MCF 10A (cell line): Measurements from ENCODE around the gene SEPTIN14. TPM values are rescaled to one million over a fixed set of nuclear protein-coding genes. Genes with fewer than 3 reads are reported as not detected.
"Not testable (repeated sequence)": the region's sequence is repeated elsewhere in the genome, so short reads cannot be mapped to it uniquely, and the experiment has no call there.

Experiments used
- BruUV-seq: library from RNA; stranded (reverse); fragments of 400-500 nt; replicated peaks from 2 replicates; lab custom pipeline; 2021; lab: Mats Ljungman, UMichigan
- CTCF ChIA-PET: fragments of 300-600 bp; sonication (Branson Sonifier 250); formaldehyde crosslinking; extraction: SDS; loops from one replicate; lab custom pipeline; 2021; ENCODE audit warnings: antibody characterized with exemption, inconsistent platforms; lab: Yijun Ruan, JAX
- POLR2A ChIA-PET: fragments of 300-600, 350-650 bp; sonication (Branson Sonifier 250); formaldehyde crosslinking; extraction: SDS; loops from one replicate; lab custom pipeline; 2020; ENCODE audit warnings: antibody characterized with exemption, inconsistent platforms; lab: Yijun Ruan, JAX
- DNase-seq: peaks from one replicate; pipeline ENCODE4 v3.0.0-alpha.2; 2018; ENCODE audit not compliant: unreplicated experiment
- H3K27ac Mint-ChIP-seq: one replicate; pipeline ENCODE4 v1.8.0; 2022; ENCODE audit warnings: mild to moderate bottlenecking, low read depth, mixed read lengths; ENCODE audit not compliant: unreplicated experiment
- H3K27me3 Mint-ChIP-seq: one replicate; pipeline ENCODE4 v1.8.0; 2022; ENCODE audit warnings: mixed read lengths; ENCODE audit not compliant: insufficient read depth, unreplicated experiment
- H3K36me3 Mint-ChIP-seq: one replicate; pipeline ENCODE4 v1.8.0; 2022; ENCODE audit warnings: mild to moderate bottlenecking, moderate library complexity, mixed read lengths; ENCODE audit not compliant: insufficient read depth, unreplicated experiment
- H3K4me1 Mint-ChIP-seq: one replicate; pipeline ENCODE4 v1.8.0; 2022; ENCODE audit warnings: mixed read lengths; ENCODE audit not compliant: insufficient read depth, unreplicated experiment
- H3K4me3 Mint-ChIP-seq: one replicate; pipeline ENCODE4 v1.8.0; 2022; ENCODE audit warnings: mild to moderate bottlenecking, moderate library complexity, mixed read lengths; ENCODE audit not compliant: unreplicated experiment
- H3K9me3 Mint-ChIP-seq: one replicate; pipeline ENCODE4 v1.8.0; 2022; ENCODE audit warnings: mixed read lengths; ENCODE audit not compliant: unreplicated experiment
- CTCF ChIP-seq: fragments of 200-600 bp; IDR thresholded peaks from one replicate; pipeline ENCODE4 v1.8.0; 2022; ENCODE audit warnings: antibody characterized with exemption, mild to moderate bottlenecking; ENCODE audit not compliant: unreplicated experiment
- intact Hi-C: fragments of 100-400 bp; cut with micrococcal nuclease; formaldehyde crosslinking; loops from 2 replicates; pipeline ENCODE4 v1.14.1; 2022
- total RNA-seq: library from RNA; stranded (reverse); gene quantifications from 2 replicates; pipeline ENCODE4 v1.2.3, GENCODE V29; 2022

The SEPTIN14 gene
- total RNA-seq, 1 experiment from 2014 or later, result not detected

- peak overlapping the region; percentile 73 for H3K27ac Mint-ChIP-seq
- ChIA-PET POLR2A (interaction anchor here (0.7 to 1.1 kb wide), 3 partner anchors 8 to 277 kb away, joined by 3 to 4 read pairs (median 4); partner anchors contain the start of gene PSPH), CTCF (interaction anchor here (0.6 kb wide), 1 partner anchor 226 kb away, joined by 3 read pairs; no protein-coding TSS in a partner anchor)
- H3K27me3 Mint-ChIP-seq, result no peaks in the 10 kb centered on the region
- no peak for TF ChIP-seq CTCF
- H3K4me3 Mint-ChIP-seq, result peak overlapping the region; percentile 25
- intact Hi-C loops, result loop anchor here (10.0 kb wide), 1 partner anchor 110 kb away; the partner anchor contains the start of gene ZNF713
- no peaks in the 10 kb centered on the region for H3K36me3 Mint-ChIP-seq
- BruUV-seq, result no TSS peak
- H3K9me3 Mint-ChIP-seq, result peaks cover 2% of the 10 kb centered on the region
- no peaks in the 10 kb centered on the region for H3K4me1 Mint-ChIP-seq
- peak; percentile 70 for DNase-seq
Measured at GRCh38 chr7:55774327-55775050, 88.1 kb downstream of the SEPTIN14 start.

- H3K4me3 Mint-ChIP-seq, result no peak overlapping the region
- no peaks in the 10 kb centered on the region for H3K4me1 Mint-ChIP-seq
- intact Hi-C loops, result loop anchor here (10.0 kb wide), 1 partner anchor 114 kb away; the partner anchor contains the start of gene ZNF713
- H3K27me3 Mint-ChIP-seq, result no peaks in the 10 kb centered on the region
- no peak for TF ChIP-seq CTCF
- ChIA-PET POLR2A (no interaction called here), CTCF (interaction anchor here (0.6 kb wide), 1 partner anchor 193 kb away, joined by 3 read pairs; no protein-coding TSS in a partner anchor)
- H3K9me3 Mint-ChIP-seq, result no peaks in the 10 kb centered on the region
- peaks cover under 1% of the 10 kb centered on the region for H3K36me3 Mint-ChIP-seq
- no peak overlapping the region for H3K27ac Mint-ChIP-seq
- peak; percentile 16 for DNase-seq
- BruUV-seq, result no TSS peak
Measured at GRCh38 chr7:55770778-55771177, 91.8 kb downstream of the SEPTIN14 start.

DNA sequence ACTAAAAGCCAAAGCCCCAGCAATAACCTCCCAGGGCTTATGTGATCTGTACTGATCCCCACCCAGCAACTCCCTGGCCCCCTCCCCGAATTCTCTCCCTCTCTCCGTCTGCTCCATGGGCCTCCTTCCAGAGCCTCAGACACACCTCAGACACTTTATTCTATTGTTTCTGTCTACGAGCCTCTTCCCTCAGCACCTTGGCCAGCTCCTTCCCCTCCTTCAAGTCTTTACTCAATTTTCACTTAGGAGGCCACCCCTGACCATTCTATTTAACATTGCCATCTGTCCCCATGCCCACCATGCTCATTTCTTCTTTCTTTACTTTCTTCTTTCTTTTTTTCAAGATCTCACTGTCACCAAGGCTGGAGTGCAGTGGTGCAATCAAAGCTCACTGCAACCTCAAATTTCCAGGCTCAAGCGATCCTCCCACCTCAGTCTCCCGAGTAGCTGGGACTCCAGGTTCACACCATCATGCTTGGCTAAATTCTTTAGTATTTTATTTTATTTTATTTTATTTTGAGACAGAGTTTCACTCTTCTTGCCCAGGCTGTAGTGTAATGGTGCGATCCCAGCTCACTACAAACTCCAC is 109.2 kb downstream of the SEPTIN14 start:
- H3K27me3 Mint-ChIP-seq, result peaks cover 15% of the 10 kb centered on the region
- H3K4me3 Mint-ChIP-seq, H3K36me3 Mint-ChIP-seq, H3K9me3 Mint-ChIP-seq, H3K27ac Mint-ChIP-seq, CTCF ChIA-PET, POLR2A ChIA-PET, DNase-seq, H3K4me1 Mint-ChIP-seq, BruUV-seq, intact Hi-C loops: not testable (repeated sequence)

DNA sequence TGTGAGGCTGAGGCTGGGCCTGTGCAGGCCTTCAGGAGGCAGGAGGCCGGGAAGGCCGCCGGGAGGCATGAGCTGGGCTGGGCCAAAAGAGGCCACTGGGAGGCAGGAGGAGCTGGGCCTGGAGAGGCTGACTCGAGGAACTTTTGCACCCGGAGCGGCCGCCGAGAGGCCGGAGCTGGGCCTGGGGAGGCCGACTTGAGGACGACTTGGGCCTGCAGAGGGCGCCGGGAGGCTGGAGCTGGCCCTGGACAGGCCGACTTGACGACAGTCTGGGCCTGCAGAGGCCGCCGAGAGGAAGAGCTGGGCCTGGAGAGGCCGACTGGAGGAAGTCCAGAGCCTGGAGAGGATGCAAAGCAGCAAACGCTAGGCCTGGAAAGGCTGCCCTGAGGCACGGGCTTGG is 117.8 kb downstream of the SEPTIN14 start:
- not testable (repeated sequence) for DNase-seq

More for the DNA sequence above, 117.8 kb downstream of the SEPTIN14 start:
- H3K27ac Mint-ChIP-seq, H3K9me3 Mint-ChIP-seq, intact Hi-C loops, POLR2A ChIA-PET, H3K4me1 Mint-ChIP-seq, H3K4me3 Mint-ChIP-seq, H3K27me3 Mint-ChIP-seq, H3K36me3 Mint-ChIP-seq, BruUV-seq: not testable (repeated sequence)
- CTCF ChIA-PET, result interaction anchor here (1.0 kb wide), 1 partner anchor 219 kb away, joined by 3 read pairs; no protein-coding TSS in a partner anchor

Other genes starting within 250 kb of the SEPTIN14 start
- gene ZNF713, start 24.7 kb upstream of the SEPTIN14 start, total RNA-seq, result 1.3 and 1.5 TPM in 2 replicates
- 31.0 and 36.9 TPM in 2 replicates for gene MRPS17, start 89.1 kb upstream of the SEPTIN14 start, total RNA-seq
- gene NIPSNAP2, start 101.8 kb upstream of the SEPTIN14 start, total RNA-seq, result 57.9 and 62.8 TPM in 2 replicates
- 49.4 and 56.6 TPM in 2 replicates for gene PSPH, start 188.7 kb upstream of the SEPTIN14 start, total RNA-seq
- 208 and 222 TPM in 2 replicates for gene CCT6A, start 189.0 kb upstream of the SEPTIN14 start, total RNA-seq
- 142 and 159 TPM in 2 replicates for gene SUMF2, start 201.5 kb upstream of the SEPTIN14 start, total RNA-seq
- 1.2 and 2.4 TPM in 2 replicates for gene PHKG1, start 230.2 kb upstream of the SEPTIN14 start, total RNA-seq
- gene CHCHD2, start 243.7 kb upstream of the SEPTIN14 start, total RNA-seq, result 564 and 712 TPM in 2 replicates